Measurements from ENCODE around the gene SIAH3. TPM values are rescaled to one million over a fixed set of nuclear protein-coding genes. Genes with fewer than 3 reads are reported as not detected.
"Not testable (repeated sequence)": the region's sequence is repeated elsewhere in the genome, so short reads cannot be mapped to it uniquely, and the experiment has no call there.

Gene SIAH3
- 0.15 TPM for polyA plus RNA-seq (ENCODE audit: insufficient read length)

GRCh38 chr13:45851171-45851921 lies at the start of gene SIAH3:
SIAH3 (minus strand) TSS chr13:45851753; CDS start chr13:45851629, 124 bp downstream.
- no peak for DNase-seq

GRCh38 chr13:45899406-45899805 lies 47.9 kb upstream of the SIAH3 start:
- no peak for DNase-seq

- DNase-seq = no peak
Observed at GRCh38 chr13:45897562-45897961, 46.0 kb upstream of the SIAH3 start.

GRCh38 chr13:45896285-45896684 lies 44.7 kb upstream of the SIAH3 start:
- no peak for DNase-seq

GRCh38 chr13:45895881-45896280 lies 44.3 kb upstream of the SIAH3 start:
- no peak for DNase-seq

- DNase-seq = no peak
Observed at GRCh38 chr13:45892513-45892912, 41.0 kb upstream of the SIAH3 start.

- DNase-seq = no peak
Observed at GRCh38 chr13:45889590-45890243, 38.2 kb upstream of the SIAH3 start.

GRCh38 chr13:45886466-45886865 lies 34.9 kb upstream of the SIAH3 start:
- no peak for DNase-seq

- no peak for DNase-seq
Observed at GRCh38 chr13:45885194-45885593, 33.6 kb upstream of the SIAH3 start.

GRCh38 chr13:45882626-45883025 lies 31.1 kb upstream of the SIAH3 start:
- no peak for DNase-seq

GRCh38 chr13:45881353-45881752 lies 29.8 kb upstream of the SIAH3 start:
- DNase-seq = no peak

- DNase-seq = no peak
Observed at GRCh38 chr13:45880242-45880641, 28.7 kb upstream of the SIAH3 start.

GRCh38 chr13:45879666-45880065 lies 28.1 kb upstream of the SIAH3 start:
- no peak for DNase-seq

- DNase-seq = no peak
Observed at GRCh38 chr13:45878966-45879365, 27.4 kb upstream of the SIAH3 start.

- no peak for DNase-seq
Observed at GRCh38 chr13:45876781-45877180, 25.2 kb upstream of the SIAH3 start.

GRCh38 chr13:45875951-45876350 lies 24.4 kb upstream of the SIAH3 start:
- DNase-seq = no peak

- DNase-seq = no peak
Observed at GRCh38 chr13:45873491-45874325, 22.2 kb upstream of the SIAH3 start.

GRCh38 chr13:45872566-45872965 lies 21.0 kb upstream of the SIAH3 start:
- DNase-seq = no peak

- DNase-seq = not testable (repeated sequence)
Observed at GRCh38 chr13:45871201-45871600, 19.6 kb upstream of the SIAH3 start.

- no peak for DNase-seq
Observed at GRCh38 chr13:45870232-45870631, 18.7 kb upstream of the SIAH3 start.

- no peak for DNase-seq
Observed at GRCh38 chr13:45865414-45865813, 13.9 kb upstream of the SIAH3 start.

- no peak for DNase-seq
Observed at GRCh38 chr13:45863709-45864590, 12.4 kb upstream of the SIAH3 start.
